Left hindlimb (tissue), 1 donor: ENCODE data around the gene ILF3.

ENCODE experiments used
- DNase-seq: peaks from one replicate; pipeline ENCODE4 v3.0.0-alpha.2; 2018

ILF3 gene

GRCh38 chr19:10678813-10679212 lies 24.7 kb downstream of the ILF3 start:
- no peak for DNase-seq

- no peak for DNase-seq
Measured at GRCh38 chr19:10679743-10680142, 25.6 kb downstream of the ILF3 start.

- no peak for DNase-seq
Measured at GRCh38 chr19:10680545-10681135, 26.5 kb downstream of the ILF3 start.

GRCh38 chr19:10681658-10682057 lies 27.5 kb downstream of the ILF3 start:
- DNase-seq: no peak

GRCh38 chr19:10682397-10683063 lies 28.4 kb downstream of the ILF3 start:
- DNase-seq: no peak

- DNase-seq: no peak
Measured at GRCh38 chr19:10683064-10683426, 28.9 kb downstream of the ILF3 start.

GRCh38 chr19:10683582-10683981 lies 29.4 kb downstream of the ILF3 start:
- no peak for DNase-seq

- DNase-seq: no peak
Measured at GRCh38 chr19:10685210-10685609, 31.1 kb downstream of the ILF3 start.

GRCh38 chr19:10686193-10686592 lies 32.0 kb downstream of the ILF3 start:
- no peak for DNase-seq

GRCh38 chr19:10686661-10687517 lies 32.7 kb downstream of the ILF3 start:
- DNase-seq: no peak

- DNase-seq: no peak
Measured at GRCh38 chr19:10687518-10688288, 33.6 kb downstream of the ILF3 start.

- no peak for DNase-seq
Measured at GRCh38 chr19:10688545-10689280, 34.6 kb downstream of the ILF3 start.

- DNase-seq: no peak
Measured at GRCh38 chr19:10690341-10690781, 36.2 kb downstream of the ILF3 start.

- no peak for DNase-seq
Measured at GRCh38 chr19:10691178-10691881, 37.2 kb downstream of the ILF3 start.

- no peak for DNase-seq
Measured at GRCh38 chr19:10691883-10692282, 37.7 kb downstream of the ILF3 start.

- no peak for DNase-seq
Measured at GRCh38 chr19:10692673-10693264, 38.6 kb downstream of the ILF3 start.

- no peak for DNase-seq
Measured at GRCh38 chr19:10694706-10695307, 40.7 kb downstream of the ILF3 start.

GRCh38 chr19:10695401-10696398 lies 41.6 kb downstream of the ILF3 start:
- DNase-seq: peak; percentile 93

GRCh38 chr19:10699650-10700335 lies 45.6 kb downstream of the ILF3 start:
- DNase-seq: no peak
